WTC11 (cell line): ENCODE data around the gene PPP3CA. TPM values are rescaled to one million over a fixed set of nuclear protein-coding genes. Genes with fewer than 3 reads are reported as not detected.

Source experiments
- ATAC-seq: fragments of 200-7000 bp; cut with Tn5 transposase; 2 replicates; pipeline ENCODE4 v1.10.0; 2021; ENCODE audit warnings: mild to moderate bottlenecking, moderate library complexity
- CTCF ChIA-PET: fragments of 300-600 bp; sonication (Branson Sonifier 250); formaldehyde crosslinking; loops from one replicate; lab custom pipeline; 2021; ENCODE audit warnings: antibody characterized with exemption; lab: Charles Lee
- POLR2A ChIA-PET: fragments of 350-600 bp; sonication (Branson Sonifier 250); formaldehyde crosslinking; loops from one replicate; lab custom pipeline; 2021; ENCODE audit warnings: antibody characterized with exemption; lab: Charles Lee
- DNase-seq: peaks from one replicate; pipeline ENCODE4 v3.0.0; 2021; ENCODE audit warnings: low spot score
- H3K27ac Mint-ChIP-seq: 2 replicates; pipeline ENCODE4 v1.8.0; 2021; ENCODE audit warnings: mixed read lengths
- H3K27me3 Mint-ChIP-seq: 2 replicates; pipeline ENCODE4 v1.8.0; 2021; ENCODE audit warnings: low read depth, mild to moderate bottlenecking, moderate library complexity, mixed read lengths
- H3K36me3 Mint-ChIP-seq: 2 replicates; pipeline ENCODE4 v1.8.0; 2021; ENCODE audit warnings: mixed read lengths
- H3K4me1 Mint-ChIP-seq: 2 replicates; pipeline ENCODE4 v1.8.0; 2022; ENCODE audit warnings: mixed read lengths
- H3K4me3 Mint-ChIP-seq: 2 replicates; pipeline ENCODE4 v1.8.0; 2021; ENCODE audit warnings: mild to moderate bottlenecking, moderate library complexity, mixed read lengths
- H3K9me3 Mint-ChIP-seq: 2 replicates; pipeline ENCODE4 v1.8.0; 2021; ENCODE audit warnings: mixed read lengths
- AR ChIP-seq: fragments of 250-450 bp; sonication (Bioruptor Pico); IDR thresholded peaks from 2 replicates; pipeline ENCODE4 v1.9.0; 2021; ENCODE audit warnings: mild to moderate bottlenecking
- ATF1 ChIP-seq: sonication (generic); formaldehyde crosslinking; IDR thresholded peaks from 2 replicates; pipeline ENCODE4 v1.8.1; 2023; ENCODE audit warnings: mild to moderate bottlenecking, moderate library complexity, missing genetic modification reagents
- ATF3 ChIP-seq: sonication (generic); formaldehyde crosslinking; conservative IDR thresholded peaks from 2 replicates; pipeline ENCODE4 v1.8.1; 2022; ENCODE audit warnings: mild to moderate bottlenecking, missing genetic modification reagents
- ERG ChIP-seq: fragments of 250-450 bp; sonication (Bioruptor Pico); IDR thresholded peaks from 2 replicates; pipeline ENCODE4 v1.8.0; 2021; ENCODE audit warnings: mild to moderate bottlenecking
- FOXK1 ChIP-seq: sonication (generic); formaldehyde crosslinking; IDR thresholded peaks from 2 replicates; pipeline ENCODE4 v1.8.0; 2022; ENCODE audit warnings: mild to moderate bottlenecking, moderate library complexity, missing genetic modification reagents
- FOXP1 ChIP-seq: sonication (generic); formaldehyde crosslinking; IDR thresholded peaks from 2 replicates; pipeline ENCODE4 v1.8.0; 2022; ENCODE audit warnings: missing genetic modification reagents, mild to moderate bottlenecking, moderate library complexity, borderline replicate concordance
- MAX ChIP-seq: sonication (generic); formaldehyde crosslinking; IDR thresholded peaks from 2 replicates; pipeline ENCODE4 v1.8.0; 2022; ENCODE audit warnings: mild to moderate bottlenecking, missing genetic modification reagents
- MYBL2 ChIP-seq: sonication (generic); formaldehyde crosslinking; IDR thresholded peaks from 2 replicates; pipeline ENCODE4 v1.8.1; 2023; ENCODE audit warnings: mild to moderate bottlenecking, moderate library complexity, missing genetic modification reagents
- NFATC4 ChIP-seq: fragments of 250-450 bp; sonication (Bioruptor Pico); IDR thresholded peaks from 2 replicates; pipeline ENCODE4 v1.9.0; 2021; ENCODE audit warnings: mild to moderate bottlenecking
- NFYB ChIP-seq: sonication (generic); formaldehyde crosslinking; conservative IDR thresholded peaks from 2 replicates; pipeline ENCODE4 v1.8.0; 2022; ENCODE audit warnings: low read depth, missing genetic modification reagents
- NR3C1 ChIP-seq: sonication (generic); formaldehyde crosslinking; conservative IDR thresholded peaks from 2 replicates; pipeline ENCODE4 v1.8.1; 2023; ENCODE audit warnings: low read depth, mild to moderate bottlenecking, missing genetic modification reagents
- RORB ChIP-seq: fragments of 250-450 bp; sonication (Bioruptor Pico); IDR thresholded peaks from 2 replicates; pipeline ENCODE4 v1.9.0; 2021; ENCODE audit warnings: mild to moderate bottlenecking
- SMAD3 ChIP-seq: sonication (generic); formaldehyde crosslinking; IDR thresholded peaks from 2 replicates; pipeline ENCODE4 v1.8.0; 2022; ENCODE audit warnings: missing genetic modification reagents, mild to moderate bottlenecking, borderline replicate concordance
- STAT6 ChIP-seq: sonication (generic); formaldehyde crosslinking; conservative IDR thresholded peaks from 2 replicates; pipeline ENCODE4 v1.8.1; 2023; ENCODE audit warnings: mild to moderate bottlenecking, low read depth, missing genetic modification reagents, moderate library complexity
- TCF7 ChIP-seq: sonication (generic); formaldehyde crosslinking; IDR thresholded peaks from 2 replicates; pipeline ENCODE4 v1.8.0; 2022; ENCODE audit warnings: mild to moderate bottlenecking, low read depth, missing genetic modification reagents, moderate library complexity
- USF1 ChIP-seq: sonication (generic); formaldehyde crosslinking; IDR thresholded peaks from 2 replicates; pipeline ENCODE4 v1.8.0; 2022; ENCODE audit warnings: mild to moderate bottlenecking, missing genetic modification reagents
- USF2 ChIP-seq: sonication (generic); formaldehyde crosslinking; IDR thresholded peaks from 2 replicates; pipeline ENCODE4 v1.8.1; 2023; ENCODE audit warnings: mild to moderate bottlenecking, missing genetic modification reagents, moderate library complexity
- ZNF219 ChIP-seq: sonication (generic); formaldehyde crosslinking; IDR thresholded peaks from 2 replicates; pipeline ENCODE4 v1.8.0; 2023; ENCODE audit warnings: missing genetic modification reagents, mild to moderate bottlenecking, borderline replicate concordance
- ZNF423 ChIP-seq: fragments of 250-450 bp; sonication (Bioruptor Pico); IDR thresholded peaks from 2 replicates; pipeline ENCODE4 v2.1.2; 2022; ENCODE audit warnings: mild to moderate bottlenecking, moderate library complexity
- ZNF425 ChIP-seq: fragments of 250-450 bp; sonication (Bioruptor Pico); conservative IDR thresholded peaks from 2 replicates; pipeline ENCODE4 v1.9.0; 2021; ENCODE audit warnings: mild to moderate bottlenecking
- ZNF671 ChIP-seq: fragments of 250-450 bp; sonication (Bioruptor Pico); IDR thresholded peaks from 2 replicates; pipeline ENCODE4 v1.8.0; 2021; ENCODE audit warnings: mild to moderate bottlenecking
- total RNA-seq: library from RNA; stranded (reverse); gene quantifications from 3 replicates; pipeline ENCODE4 v1.2.3, GENCODE V29; 2021

Gene PPP3CA
- total RNA-seq, 1 experiment from 2014 or later: 41.6 TPM

GRCh38 chr4:101037938-101038413 is 309.4 kb downstream of the PPP3CA start (continued):
- no peak for TF ChIP-seq NFYB

GRCh38 chr4:101037249-101037648 is 310.1 kb downstream of the PPP3CA start:
- ChIA-PET CTCF (no interaction called here), POLR2A (no interaction called here)
- Mint-ChIP-seq H3K4me1 (peaks cover 34% of the 10 kb centered on the region), H3K27ac (no peak overlapping the region), H3K4me3 (no peak overlapping the region), H3K9me3 (peaks cover 4% of the 10 kb centered on the region; the same call in 1 of the 2 replicates), H3K27me3 (peaks cover 13% of the 10 kb centered on the region), H3K36me3 (peaks cover 9% of the 10 kb centered on the region)
- no peak for TF ChIP-seq USF1
- no peak for TF ChIP-seq ATF1
- no peak for TF ChIP-seq ZNF423 (CRISPR knock-in tag)
- TF ChIP-seq ZNF219 (CRISPR knock-in tag): no peak
- no peak for TF ChIP-seq ATF3 (CRISPR knock-in tag)
- TF ChIP-seq USF2 (CRISPR knock-in tag): no peak
- TF ChIP-seq NR3C1: no peak
- no peak for TF ChIP-seq MYBL2 (CRISPR knock-in tag)
- TF ChIP-seq ZNF671 (CRISPR knock-in tag): no peak
- no peak for TF ChIP-seq ERG (CRISPR knock-in tag)
- ATAC-seq: no peak
- no peak for DNase-seq

- POLR2A ChIA-PET: no interaction called here
- TF ChIP-seq TCF7 (CRISPR knock-in tag) (no peak), MAX (CRISPR knock-in tag) (no peak), SMAD3 (CRISPR knock-in tag) (no peak), ZNF425 (CRISPR knock-in tag) (no peak), FOXP1 (CRISPR knock-in tag) (no peak), USF1 (no peak), NFATC4 (CRISPR knock-in tag) (no peak), FOXK1 (CRISPR knock-in tag) (no peak), AR (CRISPR knock-in tag) (no peak), STAT6 (CRISPR knock-in tag) (no peak), RORB (CRISPR knock-in tag) (no peak)
- H3K4me3 Mint-ChIP-seq: no peak overlapping the region
- ATAC-seq (no peak), DNase-seq (no peak)
- CTCF ChIA-PET: no interaction called here
- H3K36me3 Mint-ChIP-seq: peaks cover 9% of the 10 kb centered on the region
- peaks cover 42% of the 10 kb centered on the region for H3K4me1 Mint-ChIP-seq
- H3K27me3 Mint-ChIP-seq: peaks cover 4% of the 10 kb centered on the region
- H3K27ac Mint-ChIP-seq: no peak overlapping the region
- peaks cover 4% of the 10 kb centered on the region; the same call in 1 of the 2 replicates for H3K9me3 Mint-ChIP-seq
These were observed 311.8 kb downstream of the PPP3CA start for GRCh38 chr4:101035487-101035886.
